HG03354 (cell line): ENCODE measurements around the gene GSTA3.
"Not testable (repeated sequence)": the region's sequence is repeated elsewhere in the genome, so short reads cannot be mapped to it uniquely, and the experiment has no call there.

ENCODE experiments used
- ATAC-seq: cut with Tn5 transposase; IDR thresholded peaks from one replicate; pipeline ENCODE4 v1.9.1; 2021; ENCODE audit warnings: mild to moderate bottlenecking; ENCODE audit not compliant: unreplicated experiment, poor library complexity, severe bottlenecking

The GSTA3 gene

DNA sequence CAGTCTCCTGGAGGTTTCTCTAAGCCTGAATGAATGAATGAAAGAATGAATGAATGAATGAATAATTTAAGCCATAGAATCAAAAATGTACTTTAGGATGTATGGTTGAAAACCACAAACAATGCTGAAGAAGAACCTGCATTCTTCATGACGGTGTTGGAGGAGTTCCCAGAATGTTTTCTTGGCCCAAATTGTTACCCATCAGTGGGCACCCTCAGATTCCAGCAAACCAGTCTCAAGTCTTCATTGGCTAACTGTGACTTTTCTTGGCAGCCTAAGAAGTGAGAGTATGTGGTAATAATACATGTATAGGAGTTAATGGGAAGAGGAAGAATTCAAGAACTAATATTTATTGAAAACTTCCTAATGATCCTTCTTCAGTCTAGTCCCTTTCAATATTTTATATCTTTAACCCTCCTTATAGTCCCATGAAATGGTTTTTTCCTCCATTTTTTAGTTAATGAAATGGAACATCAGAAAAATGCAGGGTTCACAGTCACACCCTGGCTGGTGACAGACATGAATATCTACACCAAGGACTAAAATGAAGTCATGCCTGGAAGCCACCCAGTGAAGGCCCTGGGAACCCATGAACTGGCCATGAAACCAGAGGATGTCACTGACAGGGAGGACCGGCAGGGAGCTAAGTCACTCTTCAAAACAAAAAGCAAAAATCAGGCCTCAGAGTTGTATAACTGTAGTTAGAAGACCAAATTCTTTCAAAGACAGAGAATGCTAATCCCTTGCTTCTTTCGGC lies 39.0 kb downstream of the GSTA3 start:
- not testable (repeated sequence) for ATAC-seq

DNA sequence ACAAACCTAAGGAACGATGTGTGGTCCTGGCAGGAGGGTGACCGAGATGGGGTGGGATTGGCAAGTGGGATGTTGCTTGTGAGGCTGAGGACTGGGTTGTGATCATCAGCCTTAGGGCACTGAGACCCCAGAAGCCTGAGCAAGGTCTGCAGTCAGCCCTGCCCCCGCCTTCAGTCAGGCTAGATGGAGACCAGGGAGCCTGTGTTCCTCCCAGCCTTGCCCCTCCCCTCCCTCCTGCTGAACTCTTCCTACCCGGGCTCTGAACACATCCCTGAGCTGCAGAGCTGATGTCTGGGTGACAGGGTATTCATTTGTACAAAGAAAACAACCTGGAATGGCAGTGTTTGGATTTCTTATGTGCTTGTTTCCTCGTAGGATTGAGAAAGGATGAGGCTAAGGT lies 40.6 kb downstream of the GSTA3 start:
- not testable (repeated sequence) for ATAC-seq

DNA sequence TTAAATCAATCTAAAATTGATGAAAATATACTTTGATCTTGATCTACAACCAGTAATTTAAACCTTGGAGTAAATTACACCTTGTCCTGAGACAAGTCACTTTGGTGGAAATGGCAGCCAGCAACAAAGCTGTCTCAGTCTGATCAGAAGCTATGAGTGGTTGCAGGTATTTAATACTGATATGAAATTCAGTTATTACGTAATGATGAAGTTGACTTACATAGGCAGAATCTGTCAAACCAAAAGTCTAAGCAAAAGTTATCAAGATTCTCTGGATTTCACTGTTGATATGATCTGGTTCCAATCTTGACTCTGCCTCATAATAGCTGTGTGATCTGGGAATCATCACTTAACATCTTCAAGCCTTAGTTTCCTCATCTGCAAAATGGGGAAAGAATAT lies 41.3 kb downstream of the GSTA3 start:
- no peak for ATAC-seq

- ATAC-seq: not testable (repeated sequence)
Observed at GRCh38 chr6:52861151-52861550, 48.3 kb downstream of the GSTA3 start.

- no peak for ATAC-seq
Observed at GRCh38 chr6:52858416-52858815, 51.1 kb downstream of the GSTA3 start.

GRCh38 chr6:52856137-52856536 lies 53.4 kb downstream of the GSTA3 start:
- not testable (repeated sequence) for ATAC-seq

DNA sequence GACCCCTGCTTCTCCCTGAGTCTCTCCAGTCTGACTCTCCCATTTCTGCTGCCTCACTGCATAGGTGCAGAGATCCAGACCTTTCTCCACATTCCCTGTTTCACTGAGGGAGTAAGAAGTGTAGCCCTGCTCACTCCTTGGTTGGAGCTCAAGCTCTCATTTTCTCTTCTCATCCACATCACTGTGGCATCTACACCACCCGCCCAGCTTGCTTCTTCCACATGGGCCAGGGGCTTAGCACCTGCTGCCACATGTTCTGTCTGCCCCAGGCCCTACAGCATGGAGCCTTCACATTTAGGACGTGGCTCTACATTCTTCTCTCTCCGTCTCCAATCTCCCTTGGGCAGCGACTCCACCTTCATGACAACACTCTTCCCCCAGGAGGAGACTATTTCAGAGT lies 60.4 kb downstream of the GSTA3 start:
- no peak for ATAC-seq
